ENCODE measurements around the gene DOK5.

The DOK5 gene

GRCh38 chr20:54596651-54597050 lies 121.3 kb downstream of the DOK5 start:
- no peak for TF ChIP-seq ZFX (IDR thresholded peaks at IDR 0.05)
- TF ChIP-seq, protein P1, sequence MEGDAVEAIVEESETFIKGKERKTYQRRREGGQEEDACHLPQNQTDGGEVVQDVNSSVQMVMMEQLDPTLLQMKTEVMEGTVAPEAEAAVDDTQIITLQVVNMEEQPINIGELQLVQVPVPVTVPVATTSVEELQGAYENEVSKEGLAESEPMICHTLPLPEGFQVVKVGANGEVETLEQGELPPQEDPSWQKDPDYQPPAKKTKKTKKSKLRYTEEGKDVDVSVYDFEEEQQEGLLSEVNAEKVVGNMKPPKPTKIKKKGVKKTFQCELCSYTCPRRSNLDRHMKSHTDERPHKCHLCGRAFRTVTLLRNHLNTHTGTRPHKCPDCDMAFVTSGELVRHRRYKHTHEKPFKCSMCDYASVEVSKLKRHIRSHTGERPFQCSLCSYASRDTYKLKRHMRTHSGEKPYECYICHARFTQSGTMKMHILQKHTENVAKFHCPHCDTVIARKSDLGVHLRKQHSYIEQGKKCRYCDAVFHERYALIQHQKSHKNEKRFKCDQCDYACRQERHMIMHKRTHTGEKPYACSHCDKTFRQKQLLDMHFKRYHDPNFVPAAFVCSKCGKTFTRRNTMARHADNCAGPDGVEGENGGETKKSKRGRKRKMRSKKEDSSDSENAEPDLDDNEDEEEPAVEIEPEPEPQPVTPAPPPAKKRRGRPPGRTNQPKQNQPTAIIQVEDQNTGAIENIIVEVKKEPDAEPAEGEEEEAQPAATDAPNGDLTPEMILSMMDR (conservative IDR thresholded peaks at IDR 0.05): no peak
- no peak overlapping the region for H3K27ac ChIP-seq

DNA sequence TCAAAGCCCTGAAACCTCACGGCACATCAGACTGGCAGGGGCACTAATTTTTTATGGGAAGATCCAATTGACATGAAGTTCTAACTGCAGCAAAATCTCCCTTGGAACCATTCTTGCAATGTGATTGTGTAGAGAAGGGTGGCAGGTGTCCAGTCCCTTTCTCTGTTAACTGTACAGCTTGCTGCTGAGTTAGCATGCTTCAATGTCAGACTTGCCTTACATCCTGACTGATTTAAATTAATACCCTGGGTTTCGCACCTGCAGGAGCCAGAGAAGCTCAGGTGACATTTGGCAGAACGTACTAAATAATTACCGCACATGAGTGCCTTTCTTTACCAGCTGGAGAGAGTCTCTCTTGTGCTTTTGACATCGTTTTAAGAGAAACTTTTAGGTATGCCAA lies 123.0 kb downstream of the DOK5 start:
- no peak for TF ChIP-seq ZFX (IDR thresholded peaks at IDR 0.05)
- TF ChIP-seq, protein P1 (conservative IDR thresholded peaks at IDR 0.05): no peak
- H3K27ac ChIP-seq: no peak overlapping the region

DNA sequence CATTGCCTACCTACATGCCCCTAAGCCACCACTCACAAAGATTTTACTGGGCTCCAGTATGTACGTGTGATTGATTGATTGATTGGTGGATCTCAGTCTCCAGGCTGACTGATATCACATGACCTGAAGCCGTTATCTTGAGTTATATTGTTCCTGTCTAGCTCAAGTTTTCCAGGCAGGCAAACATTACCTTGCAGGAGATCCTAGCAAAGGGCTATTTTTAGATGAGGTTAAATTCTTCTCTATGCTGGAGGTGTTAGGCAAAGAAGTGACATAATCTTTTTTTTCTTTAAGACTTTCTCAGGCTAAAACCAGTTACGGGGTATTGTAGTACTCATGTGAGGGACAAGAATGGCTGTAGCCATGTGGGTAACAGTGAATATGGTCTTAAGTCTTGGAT lies 125.2 kb downstream of the DOK5 start:
- TF ChIP-seq ZFX (IDR thresholded peaks at IDR 0.05): no peak
- TF ChIP-seq, protein P1 (conservative IDR thresholded peaks at IDR 0.05): no peak
- no peak overlapping the region for H3K27ac ChIP-seq

DNA sequence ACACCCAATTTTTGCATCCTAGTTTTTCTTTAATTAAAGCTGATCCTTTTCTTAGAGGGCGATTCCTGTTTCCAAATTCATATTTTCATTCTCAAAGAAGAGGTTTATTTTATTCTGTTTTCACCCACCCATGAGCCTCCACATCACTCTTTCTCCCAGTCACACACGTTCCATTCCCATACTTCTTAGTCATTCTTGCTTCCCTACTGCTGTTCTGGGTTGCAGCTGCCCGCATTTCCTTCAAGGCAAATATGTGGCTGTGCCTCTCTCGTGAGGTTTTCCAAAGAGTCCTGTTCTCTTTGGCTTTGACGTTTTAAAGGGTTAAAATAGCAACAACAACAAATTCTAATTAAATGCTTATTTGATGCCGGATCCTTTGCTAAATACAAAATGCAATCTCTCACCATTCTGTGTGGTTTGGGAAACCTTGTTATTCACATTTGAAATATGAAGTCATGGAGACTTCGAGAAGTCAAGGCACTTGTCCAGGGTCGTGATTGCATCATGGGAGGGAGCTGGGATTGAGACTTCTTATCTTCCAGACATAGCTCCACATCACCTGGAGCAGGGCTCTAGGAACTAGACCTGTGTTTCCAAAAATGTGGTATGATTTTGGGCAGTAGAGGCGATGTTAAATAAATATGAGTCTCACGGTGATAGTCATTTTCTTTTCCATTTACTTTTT lies 126.6 kb downstream of the DOK5 start:
- TF ChIP-seq ZFX (IDR thresholded peaks at IDR 0.05): no peak
- TF ChIP-seq, protein P1 (conservative IDR thresholded peaks at IDR 0.05): no peak
- no peak overlapping the region for H3K27ac ChIP-seq

- no peak for TF ChIP-seq ZFX (IDR thresholded peaks at IDR 0.05)
- TF ChIP-seq, protein P1 (conservative IDR thresholded peaks at IDR 0.05): no peak
- H3K27ac ChIP-seq: no peak overlapping the region
Observed at GRCh38 chr20:54605319-54605718, 129.9 kb downstream of the DOK5 start.

GRCh38 chr20:54606380-54606779 lies 131.0 kb downstream of the DOK5 start:
- H3K27ac ChIP-seq: no peak overlapping the region
- TF ChIP-seq, protein P1 (conservative IDR thresholded peaks at IDR 0.05): no peak
- no peak for TF ChIP-seq ZFX (IDR thresholded peaks at IDR 0.05)

GRCh38 chr20:54608039-54608745 lies 132.8 kb downstream of the DOK5 start:
- TF ChIP-seq, protein P1 (conservative IDR thresholded peaks at IDR 0.05): no peak
- TF ChIP-seq ZFX (IDR thresholded peaks at IDR 0.05): no peak
- no peak overlapping the region for H3K27ac ChIP-seq
